ENCODE data around the gene SRSF8. TPM values are rescaled to one million over a fixed set of nuclear protein-coding genes. Genes with fewer than 3 reads are reported as not detected.
"Not testable (repeated sequence)": the region's sequence is repeated elsewhere in the genome, so short reads cannot be mapped to it uniquely, and the experiment has no call there.

SRSF8 gene
- total RNA-seq, 2 experiments from 2014 or later = 23.0 to 24.7 TPM

- CTCF ChIA-PET = no interaction called here
- no peak overlapping the region for H3K4me3 Mint-ChIP-seq
- TF ChIP-seq CTCF (IDR thresholded peaks at IDR 0.05) = no peak
- H3K27me3 Mint-ChIP-seq = peaks cover 19% of the 10 kb centered on the region
- H3K4me1 Mint-ChIP-seq (ENCODE audit: low read depth) = peaks cover 2% of the 10 kb centered on the region
- H3K9me3 Mint-ChIP-seq = no peaks in the 10 kb centered on the region
- DNase-seq (no peak), ATAC-seq (no peak)
- no peaks in the 10 kb centered on the region for H3K36me3 Mint-ChIP-seq (ENCODE audit: low read depth)
- H3K27ac Mint-ChIP-seq = no peak overlapping the region
- POLR2A ChIA-PET = interaction anchor here (1.3 kb wide), 1 partner anchor 32 kb away, joined by 3 read pairs; no protein-coding TSS in a partner anchor
- intact Hi-C loops (cut with micrococcal nuclease) = no loop called here
Observed at GRCh38 chr11:95035316-95035715, 31.4 kb upstream of the SRSF8 start.

- H3K27ac Mint-ChIP-seq; H3K4me3 Mint-ChIP-seq; intact Hi-C loops (cut with micrococcal nuclease); H3K9me3 Mint-ChIP-seq; H3K4me1 Mint-ChIP-seq (ENCODE audit: low read depth); H3K36me3 Mint-ChIP-seq (ENCODE audit: low read depth); POLR2A ChIA-PET: not testable (repeated sequence)
- CTCF ChIA-PET = interaction anchor here (1.3 kb wide), 1 partner anchor 140 kb away, joined by 3 read pairs; no protein-coding TSS in a partner anchor
- ATAC-seq (peak; percentile 62), DNase-seq (peak; percentile 10)
- H3K27me3 Mint-ChIP-seq = peaks cover 19% of the 10 kb centered on the region
Observed at GRCh38 chr11:95037356-95038035, 29.2 kb upstream of the SRSF8 start.

GRCh38 chr11:95042239-95042638 is 24.5 kb upstream of the SRSF8 start:
- POLR2A ChIA-PET = no interaction called here
- Mint-ChIP-seq H3K9me3 (no peaks in the 10 kb centered on the region), H3K4me1 (ENCODE audit: low read depth) (peaks cover 2% of the 10 kb centered on the region), H3K27me3 (peaks cover 19% of the 10 kb centered on the region), H3K36me3 (ENCODE audit: low read depth) (no peaks in the 10 kb centered on the region), H3K27ac (no peak overlapping the region), H3K4me3 (no peak overlapping the region)
- intact Hi-C loops (cut with micrococcal nuclease) = no loop called here
- DNase-seq (no peak), ATAC-seq (no peak)
- TF ChIP-seq CTCF (IDR thresholded peaks at IDR 0.05) = no peak
- CTCF ChIA-PET = no interaction called here

- ATAC-seq (no peak), DNase-seq (no peak)
- H3K27me3 Mint-ChIP-seq = peaks cover 19% of the 10 kb centered on the region
Observed at GRCh38 chr11:95042906-95043305, 23.8 kb upstream of the SRSF8 start.

GRCh38 chr11:95044010-95044409 is 22.7 kb upstream of the SRSF8 start:
- intact Hi-C loops (cut with micrococcal nuclease) = no loop called here
- CTCF ChIA-PET = no interaction called here

More at GRCh38 chr11:95042906-95043305, 23.8 kb upstream of the SRSF8 start:
- intact Hi-C loops (cut with micrococcal nuclease) = no loop called here
- no peak overlapping the region for H3K27ac Mint-ChIP-seq
- ChIA-PET CTCF (no interaction called here), POLR2A (no interaction called here)
- no peak overlapping the region for H3K4me3 Mint-ChIP-seq
- no peak for TF ChIP-seq CTCF (IDR thresholded peaks at IDR 0.05)
- no peaks in the 10 kb centered on the region for H3K36me3 Mint-ChIP-seq (ENCODE audit: low read depth)
- peaks cover 2% of the 10 kb centered on the region for H3K4me1 Mint-ChIP-seq (ENCODE audit: low read depth)
- H3K9me3 Mint-ChIP-seq = no peaks in the 10 kb centered on the region

More at GRCh38 chr11:95044010-95044409, 22.7 kb upstream of the SRSF8 start:
- no peak for DNase-seq
- Mint-ChIP-seq H3K27me3 (peaks cover 10% of the 10 kb centered on the region), H3K4me3 (no peak overlapping the region), H3K9me3 (no peaks in the 10 kb centered on the region), H3K36me3 (ENCODE audit: low read depth) (no peaks in the 10 kb centered on the region), H3K27ac (no peak overlapping the region), H3K4me1 (ENCODE audit: low read depth) (no peaks in the 10 kb centered on the region)
- no peak for TF ChIP-seq CTCF (IDR thresholded peaks at IDR 0.05)
- POLR2A ChIA-PET = no interaction called here
- no peak for ATAC-seq
